Globus pallidus (tissue), 1 donor: ENCODE data around the gene RASGEF1C.

Source experiments
- DNase-seq: peaks from one replicate; pipeline ENCODE4 v3.0.0-alpha.2; 2015; ENCODE audit warnings: low spot score

RASGEF1C gene

GRCh38 chr5:180179442-180180420 lies 29.3 kb downstream of the RASGEF1C start:
- DNase-seq = no peak

- no peak for DNase-seq
These were observed 30.2 kb downstream of the RASGEF1C start for GRCh38 chr5:180178531-180179441.

- no peak for DNase-seq
These were observed 32.8 kb downstream of the RASGEF1C start for GRCh38 chr5:180176191-180176590.

- DNase-seq = no peak
These were observed 34.0 kb downstream of the RASGEF1C start for GRCh38 chr5:180175015-180175431.

GRCh38 chr5:180174587-180174972 lies 34.4 kb downstream of the RASGEF1C start:
- DNase-seq = no peak

- peak; percentile 74 for DNase-seq
These were observed 35.0 kb downstream of the RASGEF1C start for GRCh38 chr5:180173875-180174586.

GRCh38 chr5:180173198-180173544 lies 35.8 kb downstream of the RASGEF1C start:
- no peak for DNase-seq

- DNase-seq = peak; percentile 77
These were observed 36.4 kb downstream of the RASGEF1C start for GRCh38 chr5:180172447-180173197.

- DNase-seq = no peak
These were observed 37.4 kb downstream of the RASGEF1C start for GRCh38 chr5:180171568-180172094.

- DNase-seq = no peak
These were observed 38.0 kb downstream of the RASGEF1C start for GRCh38 chr5:180170810-180171567.

- peak; percentile 96 for DNase-seq
These were observed 38.8 kb downstream of the RASGEF1C start for GRCh38 chr5:180170106-180170809.

GRCh38 chr5:180169248-180170105 lies 39.5 kb downstream of the RASGEF1C start:
- DNase-seq = no peak

- DNase-seq = no peak
These were observed 40.3 kb downstream of the RASGEF1C start for GRCh38 chr5:180168758-180169157.

- DNase-seq = peak; percentile 55
These were observed 42.8 kb downstream of the RASGEF1C start for GRCh38 chr5:180166176-180166575.

GRCh38 chr5:180162304-180162661 lies 46.7 kb downstream of the RASGEF1C start:
- DNase-seq = no peak

GRCh38 chr5:180161420-180162303 lies 47.3 kb downstream of the RASGEF1C start:
- peak; percentile 80 for DNase-seq

GRCh38 chr5:180160789-180161188 lies 48.2 kb downstream of the RASGEF1C start:
- DNase-seq = peak; percentile 37

GRCh38 chr5:180160215-180160614 lies 48.8 kb downstream of the RASGEF1C start:
- DNase-seq = no peak
